ENCODE measurements around the gene DAPK1. TPM values are rescaled to one million over a fixed set of nuclear protein-coding genes. Genes with fewer than 3 reads are reported as not detected.

The DAPK1 gene
- total RNA-seq, 4 donors from 2014 or later = 8.8 to 18.3 (median 9.9) TPM

DNA sequence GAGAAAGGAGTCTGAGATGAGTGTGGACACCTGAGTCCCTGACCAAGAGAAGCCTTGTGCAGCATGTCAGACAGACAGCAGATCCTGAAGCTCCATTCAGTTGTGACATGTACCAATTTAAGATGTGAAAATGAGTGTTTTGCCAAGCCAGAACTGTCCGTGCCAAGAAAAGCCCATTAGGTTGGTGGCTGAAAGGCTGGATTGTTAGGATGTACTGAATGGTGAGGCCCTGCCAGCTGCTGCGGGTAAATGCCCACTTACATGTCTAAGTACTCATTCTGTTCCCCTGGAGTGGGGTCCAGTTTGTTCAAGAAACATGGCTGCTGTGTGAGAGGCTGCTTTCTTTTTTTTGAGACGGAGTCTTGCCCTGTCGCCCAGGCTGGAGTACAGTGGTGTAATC lies 14.6 kb downstream of the DAPK1 start:
- 79 to 82% methylated on average over 4 of the region's 4 CpGs for WGBS, 2 donors
- no peak for DNase-seq (ENCODE audit: low spot score in 2 of 2)
- intact Hi-C loops (cut with DNase I; ENCODE audit: low total_unique reads) = no loop called here
- TF ChIP-seq, protein P1, sequence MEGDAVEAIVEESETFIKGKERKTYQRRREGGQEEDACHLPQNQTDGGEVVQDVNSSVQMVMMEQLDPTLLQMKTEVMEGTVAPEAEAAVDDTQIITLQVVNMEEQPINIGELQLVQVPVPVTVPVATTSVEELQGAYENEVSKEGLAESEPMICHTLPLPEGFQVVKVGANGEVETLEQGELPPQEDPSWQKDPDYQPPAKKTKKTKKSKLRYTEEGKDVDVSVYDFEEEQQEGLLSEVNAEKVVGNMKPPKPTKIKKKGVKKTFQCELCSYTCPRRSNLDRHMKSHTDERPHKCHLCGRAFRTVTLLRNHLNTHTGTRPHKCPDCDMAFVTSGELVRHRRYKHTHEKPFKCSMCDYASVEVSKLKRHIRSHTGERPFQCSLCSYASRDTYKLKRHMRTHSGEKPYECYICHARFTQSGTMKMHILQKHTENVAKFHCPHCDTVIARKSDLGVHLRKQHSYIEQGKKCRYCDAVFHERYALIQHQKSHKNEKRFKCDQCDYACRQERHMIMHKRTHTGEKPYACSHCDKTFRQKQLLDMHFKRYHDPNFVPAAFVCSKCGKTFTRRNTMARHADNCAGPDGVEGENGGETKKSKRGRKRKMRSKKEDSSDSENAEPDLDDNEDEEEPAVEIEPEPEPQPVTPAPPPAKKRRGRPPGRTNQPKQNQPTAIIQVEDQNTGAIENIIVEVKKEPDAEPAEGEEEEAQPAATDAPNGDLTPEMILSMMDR (IDR thresholded peaks at IDR 0.05) = no peak
- no peak for TF ChIP-seq POLR2A (IDR thresholded peaks at IDR 0.05)
- no peak overlapping the region for H3K4me3 ChIP-seq (ENCODE audit: low read depth, poor library complexity, severe bottlenecking)

DNA sequence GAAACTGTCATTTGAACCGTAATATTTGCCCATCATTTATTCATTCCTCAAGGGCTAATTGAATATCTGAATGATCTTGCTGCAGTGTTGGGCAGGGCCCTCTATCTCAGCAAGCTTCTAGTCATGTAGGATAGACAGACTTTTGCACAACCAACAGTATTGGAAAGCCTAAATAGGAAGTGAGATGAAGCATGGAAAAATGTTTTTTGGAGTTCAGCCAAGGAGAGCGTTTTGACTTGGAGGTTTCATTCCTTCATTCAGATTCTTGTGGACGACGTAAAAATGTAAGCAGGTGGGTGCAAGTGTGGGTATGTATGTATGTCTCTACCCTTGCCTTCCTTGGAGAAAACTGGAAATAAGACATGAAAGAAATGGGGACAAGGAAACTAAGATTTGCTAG lies 15.5 kb downstream of the DAPK1 start:
- TF ChIP-seq, protein P1 (IDR thresholded peaks at IDR 0.05) = no peak
- no peak for TF ChIP-seq POLR2A (IDR thresholded peaks at IDR 0.05)
- intact Hi-C loops (cut with DNase I; ENCODE audit: low total_unique reads) = no loop called here
- H3K4me3 ChIP-seq (ENCODE audit: low read depth, poor library complexity, severe bottlenecking) = no peak overlapping the region
- 41 to 47% methylated on average over 4 of the region's 4 CpGs for WGBS, 2 donors
- DNase-seq (ENCODE audit: low spot score in 2 of 2) = no peak

DNA sequence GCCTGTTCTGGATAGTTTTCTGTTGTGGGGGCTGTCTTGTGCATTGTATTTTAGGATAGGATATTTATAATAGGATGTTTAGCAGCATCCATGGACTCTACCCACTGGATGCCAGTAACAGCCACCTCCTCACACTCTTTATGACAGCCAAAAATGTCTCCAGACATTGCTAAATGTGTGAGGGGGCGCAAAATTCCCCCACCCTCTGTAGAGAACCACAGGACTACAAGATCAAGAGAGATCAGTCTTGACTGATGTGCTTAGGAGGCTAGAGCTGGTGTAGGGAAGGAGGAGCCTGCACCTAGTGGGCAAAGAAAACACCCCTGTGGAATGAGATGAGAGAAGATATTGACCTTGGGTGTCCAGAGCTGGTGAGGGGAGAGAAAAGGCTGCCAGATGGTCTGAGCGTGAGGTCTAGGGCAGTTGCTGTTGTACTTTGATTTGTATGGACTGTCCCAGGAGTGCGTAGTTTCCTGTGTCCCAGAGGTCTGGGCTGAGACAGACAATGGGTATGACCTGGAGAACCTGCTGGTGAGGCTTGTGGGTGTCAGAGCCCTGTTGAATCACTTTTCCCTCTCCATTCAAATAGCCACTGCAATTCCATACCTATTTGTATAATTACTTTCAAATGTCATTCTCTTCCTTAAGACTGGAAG lies 16.3 kb downstream of the DAPK1 start:
- DNase-seq (ENCODE audit: low spot score in 2 of 2) = no peak
- WGBS, 2 donors = 92 to 98% methylated on average over 3 of the region's 3 CpGs
- intact Hi-C loops (cut with DNase I; ENCODE audit: low total_unique reads) = no loop called here
- H3K4me3 ChIP-seq (ENCODE audit: low read depth, poor library complexity, severe bottlenecking) = no peak overlapping the region
- TF ChIP-seq POLR2A (IDR thresholded peaks at IDR 0.05) = no peak
- TF ChIP-seq, protein P1 (IDR thresholded peaks at IDR 0.05) = no peak

DNA sequence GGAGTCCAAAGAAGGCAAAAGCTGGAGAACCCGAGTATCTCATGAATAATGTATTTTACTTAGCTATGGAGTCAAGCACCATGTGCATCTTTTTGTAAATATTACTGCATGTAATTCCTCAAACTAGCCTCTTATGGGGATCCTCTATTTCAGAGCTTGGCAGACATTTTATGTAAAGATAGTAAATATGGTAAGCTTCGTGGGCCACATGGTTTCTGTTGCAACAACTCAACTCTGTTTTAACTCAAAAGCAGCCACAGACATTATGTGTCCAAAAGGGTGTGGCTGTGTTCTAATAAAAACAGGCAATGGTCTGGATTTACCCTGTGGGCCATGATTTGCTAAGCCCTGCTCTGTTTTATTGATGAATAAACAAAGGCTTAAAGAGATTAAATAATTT lies 17.3 kb downstream of the DAPK1 start:
- DNase-seq (ENCODE audit: low spot score in 2 of 2) = no peak
- H3K4me3 ChIP-seq (ENCODE audit: low read depth, poor library complexity, severe bottlenecking) = no peak overlapping the region
- 51 to 53% methylated on average over 2 of the region's 2 CpGs for WGBS, 2 donors
- TF ChIP-seq, protein P1 (IDR thresholded peaks at IDR 0.05) = no peak
- TF ChIP-seq POLR2A (IDR thresholded peaks at IDR 0.05) = no peak
- intact Hi-C loops (cut with DNase I; ENCODE audit: low total_unique reads) = no loop called here

DNA sequence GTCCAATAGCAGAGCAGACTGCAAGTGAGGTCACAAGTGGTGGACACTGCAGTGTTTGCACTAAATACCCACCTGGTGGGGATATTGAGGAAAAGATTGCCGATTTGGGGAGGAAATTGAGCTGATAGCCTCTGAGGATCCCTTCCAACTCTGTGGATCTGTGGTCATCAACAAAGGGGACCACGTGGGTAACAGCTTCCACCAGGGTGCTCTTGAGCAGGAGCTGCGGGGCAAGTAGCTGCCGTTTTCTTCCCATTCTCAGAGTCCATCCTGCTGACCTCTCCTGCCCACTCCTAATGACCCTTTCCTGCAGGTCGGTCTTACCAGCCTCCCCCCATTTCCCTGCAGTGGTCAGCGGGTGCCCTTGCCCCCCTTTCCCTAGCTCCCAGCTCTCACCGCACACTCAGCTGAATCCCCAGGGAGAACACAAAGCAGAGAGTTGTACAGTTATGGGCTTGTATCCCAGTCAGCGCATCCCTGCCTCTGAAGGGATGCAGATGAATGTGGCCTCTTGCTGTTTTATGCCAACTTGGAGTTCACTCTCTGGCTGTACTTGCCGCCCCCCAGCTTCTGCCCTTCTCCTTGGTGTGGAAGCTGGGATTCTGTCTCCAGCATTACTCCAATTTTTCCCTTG lies 18.0 kb downstream of the DAPK1 start:
- intact Hi-C loops (cut with DNase I; ENCODE audit: low total_unique reads) = no loop called here
- TF ChIP-seq, protein P1 (IDR thresholded peaks at IDR 0.05) = no peak
- TF ChIP-seq POLR2A (IDR thresholded peaks at IDR 0.05) = no peak

More for the DNA sequence above, 18.0 kb downstream of the DAPK1 start:
- no peak overlapping the region for H3K4me3 ChIP-seq (ENCODE audit: low read depth, poor library complexity, severe bottlenecking)
- WGBS, 2 donors = 81 to 85% methylated on average over 9 of the region's 9 CpGs
- no peak for DNase-seq (ENCODE audit: low spot score in 2 of 2)
